GM18909 (cell line): ENCODE data around the gene S1PR4.
"Not testable (repeated sequence)": the region's sequence is repeated elsewhere in the genome, so short reads cannot be mapped to it uniquely, and the experiment has no call there.

ENCODE experiments used
- ATAC-seq: cut with Tn5 transposase; IDR thresholded peaks from one replicate; pipeline ENCODE4 v1.9.1; 2021; ENCODE audit warnings: mild to moderate bottlenecking; ENCODE audit not compliant: unreplicated experiment, poor library complexity

The S1PR4 gene

DNA sequence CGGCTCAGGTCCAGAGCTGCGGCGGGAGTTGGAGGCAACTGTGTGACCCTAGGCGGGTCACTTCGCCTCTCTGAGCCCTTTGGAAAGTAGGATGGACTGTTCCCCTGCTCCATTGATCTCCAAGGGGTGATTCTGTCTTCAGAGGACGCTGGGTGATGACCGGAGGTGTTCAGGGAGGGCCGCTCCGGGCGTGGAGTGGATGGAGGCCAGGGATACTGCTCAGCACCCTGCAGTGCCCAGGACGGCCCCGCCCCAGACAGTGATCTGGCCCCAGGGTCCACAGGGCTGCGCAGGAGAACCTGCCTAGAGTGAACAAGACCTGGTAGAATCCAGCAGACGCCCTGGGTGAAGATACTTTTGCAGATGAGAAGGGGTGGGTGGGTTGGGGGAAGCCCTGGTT is 14.1 kb downstream of the S1PR4 start:
- no peak for ATAC-seq

DNA sequence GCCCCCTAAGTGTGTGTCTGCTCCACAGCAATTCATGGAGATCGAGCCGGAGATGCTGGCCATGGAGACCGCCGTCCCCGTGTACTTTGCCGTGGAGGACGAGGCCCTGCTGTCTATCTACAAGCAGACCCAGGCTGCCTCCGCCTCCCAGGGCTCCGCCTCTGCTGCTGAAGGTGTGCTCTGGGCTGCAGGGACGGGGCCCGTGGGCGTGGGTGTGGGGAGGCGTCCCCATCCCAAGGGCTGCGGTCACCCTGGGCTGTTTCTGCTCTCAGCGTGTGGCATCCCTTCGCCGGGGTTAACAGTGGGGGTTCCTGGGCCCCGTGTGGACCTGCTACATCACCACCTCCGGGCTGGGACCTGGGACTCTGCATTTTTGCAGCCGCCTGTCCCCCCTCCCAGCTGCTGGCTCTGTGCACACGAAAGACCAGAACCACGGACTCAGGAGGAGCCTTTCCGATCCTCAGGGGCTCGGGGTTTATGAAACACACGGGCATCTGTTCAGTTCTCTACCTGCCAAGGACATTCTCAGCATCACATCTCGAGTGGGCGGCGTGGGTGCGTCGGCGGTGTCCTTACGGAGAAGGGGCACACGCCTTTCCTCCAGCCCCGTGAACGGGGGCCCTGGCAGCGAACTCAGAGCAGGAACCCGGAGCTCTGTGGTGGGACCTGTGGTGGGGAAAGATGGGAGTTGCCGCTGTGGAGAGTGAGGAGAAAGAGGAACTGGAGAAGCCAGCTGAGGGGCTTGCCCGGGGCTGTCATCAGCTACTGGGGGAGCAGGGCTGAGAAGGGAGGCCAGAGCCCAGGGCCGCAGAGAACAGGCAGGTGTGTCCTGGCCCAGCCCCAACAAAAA is 14.9 kb downstream of the S1PR4 start:
- no peak for ATAC-seq

DNA sequence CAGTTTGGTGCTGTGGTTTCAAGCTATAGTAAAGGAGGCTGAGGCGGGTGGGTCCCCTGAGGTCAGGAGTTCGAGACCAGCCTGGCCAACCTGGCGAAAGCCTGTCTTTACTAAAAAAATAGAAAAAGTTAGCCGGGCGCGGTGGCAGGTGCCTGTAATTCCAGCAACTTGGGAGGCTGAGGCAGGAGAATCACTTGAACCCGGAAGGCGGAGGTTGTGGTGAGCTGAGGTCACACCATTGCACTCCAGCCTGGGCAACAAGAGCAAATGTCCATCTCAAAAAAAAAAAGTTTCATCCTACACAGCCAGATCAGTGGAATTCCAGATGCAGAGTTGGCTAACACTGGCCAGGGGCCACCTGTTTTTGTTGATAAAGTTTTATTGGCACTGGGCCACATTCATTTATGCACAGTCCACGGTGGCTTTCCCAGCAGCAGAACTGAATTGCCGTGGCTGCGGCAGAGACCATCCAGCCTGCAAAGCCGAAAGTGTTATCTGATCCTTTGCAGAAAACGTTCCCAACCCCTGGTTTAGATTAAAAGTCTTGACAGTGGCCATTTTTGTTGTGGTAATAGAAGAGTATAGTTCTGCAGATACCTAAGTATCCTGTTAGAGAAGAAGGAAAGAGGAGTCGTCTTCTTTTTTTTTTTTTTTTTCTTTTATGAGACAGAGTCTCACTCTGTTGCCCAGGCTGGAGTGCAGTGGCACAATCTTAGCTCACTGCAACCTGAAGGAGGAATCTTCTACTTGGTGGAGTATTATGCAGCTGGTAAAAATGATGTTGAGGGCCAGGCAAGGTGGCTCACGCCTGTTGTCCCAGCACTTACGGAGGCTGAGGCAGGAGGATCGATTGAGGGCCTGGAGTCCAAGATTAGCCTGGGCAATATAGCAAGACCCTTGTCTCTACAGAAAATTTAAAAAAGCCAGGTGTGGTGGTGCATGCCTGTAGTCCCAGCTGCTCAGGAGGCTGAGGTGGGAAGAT is 15.8 kb downstream of the S1PR4 start:
- ATAC-seq, result no peak

DNA sequence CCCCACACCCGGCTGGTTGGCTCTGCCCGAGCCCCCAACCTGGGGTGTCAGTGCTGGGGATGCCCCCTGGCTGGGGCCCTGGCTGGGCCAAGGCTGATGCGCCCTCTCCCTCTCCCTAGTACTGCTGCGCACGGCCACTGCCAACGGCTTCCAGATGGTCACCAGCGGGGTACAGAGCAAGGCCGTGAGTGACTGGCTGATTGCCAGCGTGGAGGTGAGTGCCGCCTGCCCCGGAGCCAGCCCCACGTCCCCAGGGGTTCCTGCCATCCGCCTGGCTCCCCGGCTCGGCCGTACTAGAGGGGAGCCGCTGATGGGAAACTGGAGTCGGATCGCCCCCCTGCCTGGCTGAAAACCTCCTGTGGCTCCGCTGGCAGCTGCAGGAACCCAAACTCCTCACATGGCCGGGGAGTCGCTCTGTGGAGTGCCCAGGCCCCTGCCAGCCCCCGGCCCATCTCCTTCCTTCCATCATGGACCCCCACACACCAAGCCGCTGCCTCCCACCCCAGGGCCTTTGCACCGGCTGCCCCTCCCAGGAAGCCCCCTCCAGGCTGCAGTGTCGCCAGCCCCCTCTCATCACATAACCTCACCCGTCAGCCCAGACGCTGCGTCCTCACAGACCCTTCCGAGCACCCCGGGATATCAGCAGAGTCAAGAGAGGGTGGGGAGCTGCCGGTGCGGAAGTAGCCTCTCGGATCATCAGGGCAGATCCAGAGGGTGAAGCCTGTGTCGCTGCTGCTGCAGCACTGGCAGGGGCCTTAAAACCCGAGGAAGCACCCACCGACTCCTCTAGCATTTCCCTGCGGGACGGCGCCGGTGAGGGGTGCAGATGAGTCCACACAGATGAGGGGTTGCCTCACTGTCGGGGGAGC is 17.7 kb downstream of the S1PR4 start:
- no peak for ATAC-seq

DNA sequence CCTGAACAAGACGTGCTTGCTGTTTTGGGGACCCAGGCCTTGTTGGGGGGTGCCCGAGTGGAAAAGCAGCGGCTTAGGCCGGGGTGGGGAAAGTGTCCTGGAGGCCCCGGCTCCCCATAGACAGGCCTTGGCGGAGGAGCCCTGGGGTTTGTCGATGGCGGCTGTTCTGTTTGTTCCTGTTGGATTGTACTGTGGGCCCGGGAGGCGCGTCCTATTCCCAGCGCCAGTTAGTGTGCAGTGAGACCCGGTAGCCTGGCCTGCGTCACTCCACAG is 18.3 kb downstream of the S1PR4 start:
- no peak for ATAC-seq

DNA sequence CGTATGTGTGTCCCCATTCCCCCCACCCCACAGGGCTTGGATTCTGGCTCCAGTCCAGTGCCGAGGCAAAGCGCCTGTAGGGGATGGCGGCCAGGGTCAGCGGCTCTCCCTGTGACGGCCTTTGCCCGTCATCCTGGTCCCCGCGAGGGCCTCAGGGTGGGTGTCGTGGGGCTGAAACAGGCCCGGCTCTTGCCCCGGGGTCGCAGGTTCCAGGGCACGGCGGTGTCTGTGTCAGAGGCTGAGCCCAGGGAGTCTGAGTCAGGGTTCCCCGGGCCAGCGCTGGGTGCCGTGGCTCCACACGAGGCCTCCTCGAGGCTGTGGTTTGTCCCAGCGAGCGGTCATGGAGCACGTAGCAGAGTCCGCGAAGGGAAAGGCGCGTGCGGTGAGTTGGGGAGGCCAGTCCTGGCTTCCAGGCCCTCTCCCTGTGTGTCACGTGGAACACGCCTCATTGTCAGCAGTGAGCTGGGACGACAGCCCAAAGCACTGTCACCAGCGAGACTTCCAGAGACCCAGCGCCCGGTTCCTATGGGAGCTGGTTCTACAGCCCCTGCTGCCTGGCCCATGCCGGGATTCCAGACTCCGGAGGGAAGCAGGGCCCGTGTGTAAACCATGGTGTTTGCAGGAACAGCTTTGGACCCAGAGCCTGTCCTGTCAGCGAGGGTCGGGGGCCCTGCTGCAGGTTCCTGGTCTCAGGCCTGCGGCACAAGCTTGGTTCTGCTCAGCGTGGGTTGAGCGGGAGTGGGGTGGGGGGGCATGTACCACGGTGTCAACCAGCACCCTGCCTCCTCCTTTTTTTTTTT is 20.5 kb downstream of the S1PR4 start:
- ATAC-seq, result no peak

DNA sequence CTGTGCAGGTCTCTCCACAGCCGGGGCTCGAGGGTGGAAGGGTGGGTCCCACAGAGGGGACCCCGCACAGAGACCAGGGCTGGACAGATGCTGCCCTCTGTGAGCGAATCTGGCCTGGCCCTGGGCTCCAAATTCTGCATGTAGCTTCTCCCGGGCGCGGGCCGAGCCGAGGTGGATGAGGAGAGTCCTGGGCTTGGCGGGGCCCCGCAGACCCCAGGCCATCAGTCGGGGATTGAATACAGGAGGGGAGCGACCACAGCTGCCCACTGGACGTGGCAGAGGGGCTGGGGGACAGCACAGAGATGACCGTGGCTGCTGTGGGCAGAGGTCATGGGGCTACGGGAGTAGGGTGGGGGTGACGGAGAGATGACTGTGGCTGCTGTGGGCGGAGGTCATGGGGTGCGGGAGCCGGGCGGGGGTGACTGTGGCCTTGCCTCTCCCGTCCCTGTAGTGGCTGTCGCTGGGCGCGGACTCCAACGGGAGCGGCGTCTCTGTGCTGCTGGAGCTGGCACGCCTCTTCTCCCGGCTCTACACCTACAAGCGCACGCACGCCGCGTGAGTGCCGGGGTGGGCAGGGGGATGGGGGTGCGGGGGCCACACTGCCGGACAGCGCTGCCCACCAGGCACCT is 22.6 kb downstream of the S1PR4 start:
- ATAC-seq, result no peak

DNA sequence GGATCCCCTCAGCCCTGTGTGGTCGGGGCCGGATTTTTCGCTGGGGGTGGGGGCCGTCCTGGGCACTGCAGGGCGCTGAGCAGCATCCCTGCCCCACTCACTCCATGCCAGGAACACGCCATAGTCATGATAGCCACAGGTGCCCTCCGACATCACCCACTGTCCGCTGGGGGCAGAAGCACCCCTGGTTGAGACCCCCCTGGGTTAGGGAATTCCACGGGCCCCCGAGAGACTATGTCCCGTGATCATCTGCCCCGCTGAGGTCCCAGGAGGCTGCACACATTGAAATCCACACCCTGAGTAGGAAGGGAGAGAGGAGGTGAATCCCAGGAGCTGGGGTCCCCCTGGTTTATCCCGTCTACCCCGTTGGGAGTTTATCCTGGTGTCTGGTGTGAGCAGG is 23.3 kb downstream of the S1PR4 start:
- ATAC-seq, result no peak

DNA sequence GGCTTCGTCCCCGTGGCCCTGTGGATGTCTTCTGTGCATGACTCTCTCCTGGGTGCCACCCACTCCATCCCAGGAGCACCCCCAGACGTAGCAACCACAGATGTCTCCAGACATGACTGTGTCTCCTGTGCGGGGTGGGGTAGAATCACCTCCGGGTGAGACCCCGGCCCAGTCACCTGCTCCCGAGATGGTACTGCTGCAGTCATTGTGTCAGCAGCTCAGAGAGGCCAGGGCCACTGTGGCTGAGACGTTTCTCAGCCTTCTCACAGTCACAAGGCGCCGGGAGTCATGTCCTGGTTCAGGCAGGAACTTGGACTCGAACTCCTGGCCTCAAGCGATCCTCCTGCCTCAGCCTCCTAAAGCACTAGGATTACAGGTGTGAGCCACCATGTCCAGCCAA is 23.8 kb downstream of the S1PR4 start:
- ATAC-seq, result no peak

DNA sequence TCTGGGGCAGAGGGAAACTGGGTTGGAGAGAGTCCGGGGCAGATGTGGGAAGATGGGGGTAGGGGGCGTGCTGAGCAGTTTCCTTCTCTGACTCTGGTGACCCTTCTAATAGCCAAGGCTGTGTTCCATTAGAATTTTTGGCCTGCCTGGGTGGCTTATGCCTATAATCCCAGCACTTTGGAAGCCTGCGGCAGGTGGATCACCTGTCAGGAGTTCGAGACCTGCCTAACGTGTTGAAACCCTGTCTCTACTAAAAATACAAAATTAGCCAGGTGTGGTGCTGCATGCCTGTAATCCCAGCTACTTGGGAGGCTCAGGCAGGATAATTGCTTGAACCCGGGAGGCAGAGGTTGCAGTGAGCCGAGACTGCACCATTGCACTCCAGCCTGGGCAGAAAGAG is 24.3 kb downstream of the S1PR4 start:
- ATAC-seq, result not testable (repeated sequence)

DNA sequence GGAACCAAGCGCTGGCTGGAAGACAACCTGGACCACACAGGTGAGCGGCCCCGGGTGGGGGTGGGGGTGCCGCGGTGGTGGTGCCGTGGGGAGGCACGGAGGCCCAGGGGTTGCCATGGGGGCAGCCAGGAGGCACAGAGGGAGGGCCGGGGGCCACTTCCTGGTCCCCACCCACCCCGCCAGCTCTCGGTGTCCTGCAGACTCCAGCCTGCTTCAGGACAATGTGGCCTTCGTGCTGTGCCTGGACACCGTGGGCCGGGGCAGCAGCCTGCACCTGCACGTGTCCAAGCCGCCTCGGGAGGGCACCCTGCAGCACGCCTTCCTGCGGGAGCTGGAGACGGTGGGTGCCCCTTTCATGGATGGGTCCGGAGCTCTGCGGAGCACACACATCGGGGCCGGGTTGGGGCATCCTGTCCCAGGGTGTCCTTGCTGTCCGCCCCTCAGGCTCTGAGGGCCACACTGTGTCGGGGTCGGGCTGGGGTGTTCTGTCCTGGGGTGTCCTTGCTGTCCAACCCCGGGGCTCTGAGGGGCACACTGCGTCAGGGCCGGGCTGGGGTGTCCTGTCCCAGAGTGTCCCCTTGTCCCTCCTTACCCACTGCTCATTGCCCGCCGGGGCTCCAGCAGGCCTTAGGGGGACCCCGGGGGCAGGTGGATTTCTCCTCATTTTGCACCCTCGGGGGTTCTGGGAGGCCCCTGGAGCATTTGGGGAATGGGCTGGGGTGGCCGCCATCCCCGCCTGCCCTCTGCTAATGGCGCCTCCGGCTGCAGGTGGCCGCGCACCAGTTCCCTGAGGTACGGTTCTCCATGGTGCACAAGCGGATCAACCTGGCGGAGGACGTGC is 25.5 kb downstream of the S1PR4 start:
- no peak for ATAC-seq

DNA sequence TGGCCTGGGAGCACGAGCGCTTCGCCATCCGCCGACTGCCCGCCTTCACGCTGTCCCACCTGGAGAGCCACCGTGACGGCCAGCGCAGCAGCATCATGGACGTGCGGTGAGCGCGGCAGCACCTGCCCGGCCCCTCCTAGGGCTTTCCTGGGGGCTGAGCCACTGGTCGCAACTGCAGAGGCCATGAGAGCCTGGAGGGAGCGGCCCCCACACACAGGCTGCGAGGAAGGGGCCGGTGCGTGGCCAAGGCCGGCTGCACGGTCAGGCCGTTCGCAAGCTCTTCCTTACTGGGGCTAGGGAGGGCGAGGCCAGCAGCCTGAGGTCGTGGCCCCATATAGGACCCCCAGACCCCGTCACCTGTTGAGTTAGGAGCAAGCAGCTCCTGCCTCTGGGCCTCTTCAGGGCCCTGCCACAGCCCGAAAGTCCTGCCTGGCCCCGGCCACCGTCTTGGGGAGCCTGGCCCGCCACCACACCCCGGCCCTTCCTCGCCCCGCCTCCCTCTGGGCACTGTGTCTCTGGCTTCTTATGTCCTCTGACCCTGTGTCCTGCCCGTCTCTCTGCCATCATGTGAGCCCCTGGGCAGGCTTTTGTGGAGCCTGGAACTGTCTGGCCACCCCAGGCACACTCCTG is 26.2 kb downstream of the S1PR4 start:
- no peak for ATAC-seq

DNA sequence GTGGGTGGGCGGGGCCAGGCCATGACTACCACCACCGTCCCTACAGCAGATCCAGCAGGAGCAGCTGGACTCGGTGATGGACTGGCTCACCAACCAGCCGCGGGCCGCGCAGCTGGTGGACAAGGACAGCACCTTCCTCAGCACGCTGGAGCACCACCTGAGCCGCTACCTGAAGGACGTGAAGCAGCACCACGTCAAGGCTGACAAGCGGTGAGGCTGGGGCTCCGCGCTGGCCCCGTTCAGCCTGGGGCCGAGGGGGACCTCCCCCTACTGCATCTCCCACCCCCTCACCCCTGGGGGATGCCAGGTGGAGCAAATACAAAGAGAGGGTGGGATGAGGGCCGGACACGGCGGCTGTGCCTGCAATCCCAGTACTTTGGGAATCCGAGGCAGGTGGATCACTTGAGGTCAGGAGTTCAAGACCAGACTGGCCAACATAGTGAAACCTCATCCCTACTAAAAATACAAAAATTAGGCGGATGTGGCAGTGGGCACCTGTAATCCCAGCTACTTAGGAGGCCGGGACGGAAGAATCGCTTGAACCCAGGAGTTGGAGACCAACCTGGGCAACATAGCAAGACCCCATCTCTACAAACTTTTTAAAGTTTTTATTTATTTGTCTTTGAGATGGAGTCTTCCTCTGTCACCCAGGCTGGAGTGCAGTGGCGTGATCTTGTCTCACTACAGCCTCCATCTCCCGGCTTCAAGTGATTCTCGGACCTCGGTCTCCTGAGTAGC is 27.8 kb downstream of the S1PR4 start:
- no peak for ATAC-seq

DNA sequence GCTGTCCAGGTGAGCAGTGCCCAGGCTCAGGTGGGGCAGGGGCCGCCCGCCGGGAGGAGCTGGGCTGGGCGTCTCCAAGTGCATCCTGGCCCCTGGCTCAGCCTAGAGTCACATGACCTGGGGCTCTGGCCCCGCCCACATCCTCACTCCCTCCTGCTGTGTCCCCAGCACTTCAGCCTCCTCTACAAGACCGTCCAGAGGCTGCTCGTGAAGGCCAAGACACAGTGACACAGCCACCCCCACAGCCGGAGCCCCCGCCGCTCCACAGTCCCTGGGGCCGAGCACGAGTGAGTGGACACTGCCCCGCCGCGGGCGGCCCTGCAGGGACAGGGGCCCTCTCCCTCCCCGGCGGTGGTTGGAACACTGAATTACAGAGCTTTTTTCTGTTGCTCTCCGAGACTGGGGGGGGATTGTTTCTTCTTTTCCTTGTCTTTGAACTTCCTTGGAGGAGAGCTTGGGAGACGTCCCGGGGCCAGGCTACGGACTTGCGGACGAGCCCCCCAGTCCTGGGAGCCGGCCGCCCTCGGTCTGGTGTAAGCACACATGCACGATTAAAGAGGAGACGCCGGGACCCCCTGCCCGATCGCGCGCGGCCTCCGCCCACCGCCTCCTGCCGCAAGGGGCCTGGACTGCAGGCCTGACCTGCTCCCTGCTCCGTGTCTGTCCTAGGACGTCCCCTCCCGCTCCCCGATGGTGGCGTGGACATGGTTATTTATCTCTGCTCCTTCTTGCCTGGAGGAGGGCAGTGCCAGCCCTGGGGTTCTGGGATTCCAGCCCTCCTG is 29.1 kb downstream of the S1PR4 start:
- ATAC-seq, result no peak

DNA sequence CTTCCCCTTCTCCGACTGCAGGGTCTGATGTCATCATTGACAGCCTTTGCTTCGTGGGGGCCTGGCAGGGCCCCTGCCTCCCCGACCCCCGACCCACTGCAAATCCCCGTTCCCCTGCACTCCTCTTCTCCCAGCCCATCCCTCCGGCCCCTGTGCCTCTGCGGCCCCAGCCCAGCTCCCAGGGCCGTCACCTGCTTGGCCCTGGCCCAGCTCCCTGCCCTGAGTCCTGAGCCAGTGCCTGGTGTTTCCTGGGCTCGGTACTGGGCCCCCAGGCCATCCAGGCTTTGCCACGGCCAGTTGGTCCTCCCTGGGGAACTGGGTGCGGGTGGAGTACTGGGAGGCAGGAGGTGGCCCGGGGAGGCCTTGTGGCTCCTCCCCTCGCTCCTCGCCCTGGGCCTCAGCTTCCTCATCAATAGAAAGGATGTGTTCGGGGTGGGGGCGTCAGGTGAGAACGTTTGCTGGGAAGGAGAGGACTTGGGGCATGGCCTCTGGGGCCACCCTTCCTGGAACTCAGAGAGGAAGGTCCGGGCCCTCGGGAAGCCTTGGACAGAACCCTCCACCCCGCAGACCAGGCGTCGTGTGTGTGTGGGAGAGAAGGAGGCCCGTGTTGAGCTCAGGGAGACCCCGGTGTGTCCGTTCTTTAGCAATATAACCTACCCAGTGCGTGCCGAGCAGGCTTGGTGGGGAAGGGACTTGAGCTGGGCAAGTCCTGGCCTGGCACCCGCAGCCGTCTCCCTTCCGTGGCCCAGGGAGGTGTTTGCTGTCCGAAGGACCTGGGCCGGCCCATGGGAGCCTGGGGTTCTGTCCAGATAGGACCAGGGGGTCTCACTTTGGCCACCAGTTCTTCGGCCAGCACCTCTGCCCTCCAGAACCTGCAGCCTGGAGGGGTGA is 30.0 kb downstream of the S1PR4 start:
- ATAC-seq, result no peak
